ENCODE results near the gene TIGD1. TPM values are rescaled to one million over a fixed set of nuclear protein-coding genes. Genes with fewer than 3 reads are reported as not detected.

The TIGD1 gene
- total RNA-seq, 1 experiment from 2014 or later, result 5.1 TPM

GRCh38 chr2:232526372-232526941 lies 23.9 kb downstream of the TIGD1 start:
- no TSS peak for BruUV-seq (replicated peaks)
- ChIA-PET POLR2A (interaction anchor here (0.6 kb wide), 1 partner anchor 12 kb away, joined by 20 read pairs; no protein-coding TSS in a partner anchor), CTCF (interaction anchor here (0.5 kb wide), 1 partner anchor 773 kb away, joined by 4 read pairs; no protein-coding TSS in a partner anchor)
- TF ChIP-seq POLR2AphosphoS5 (IDR thresholded peaks at IDR 0.05; ENCODE audit: low read depth, low read length) (no peak), SIN3A (IDR thresholded peaks at IDR 0.05; ENCODE audit: borderline replicate concordance, insufficient read depth, low read depth, low read length) (no peak), TCF7L2 (IDR thresholded peaks at IDR 0.05; ENCODE audit: low read depth, low read length) (no peak)
- TF ChIP-seq, protein P1, sequence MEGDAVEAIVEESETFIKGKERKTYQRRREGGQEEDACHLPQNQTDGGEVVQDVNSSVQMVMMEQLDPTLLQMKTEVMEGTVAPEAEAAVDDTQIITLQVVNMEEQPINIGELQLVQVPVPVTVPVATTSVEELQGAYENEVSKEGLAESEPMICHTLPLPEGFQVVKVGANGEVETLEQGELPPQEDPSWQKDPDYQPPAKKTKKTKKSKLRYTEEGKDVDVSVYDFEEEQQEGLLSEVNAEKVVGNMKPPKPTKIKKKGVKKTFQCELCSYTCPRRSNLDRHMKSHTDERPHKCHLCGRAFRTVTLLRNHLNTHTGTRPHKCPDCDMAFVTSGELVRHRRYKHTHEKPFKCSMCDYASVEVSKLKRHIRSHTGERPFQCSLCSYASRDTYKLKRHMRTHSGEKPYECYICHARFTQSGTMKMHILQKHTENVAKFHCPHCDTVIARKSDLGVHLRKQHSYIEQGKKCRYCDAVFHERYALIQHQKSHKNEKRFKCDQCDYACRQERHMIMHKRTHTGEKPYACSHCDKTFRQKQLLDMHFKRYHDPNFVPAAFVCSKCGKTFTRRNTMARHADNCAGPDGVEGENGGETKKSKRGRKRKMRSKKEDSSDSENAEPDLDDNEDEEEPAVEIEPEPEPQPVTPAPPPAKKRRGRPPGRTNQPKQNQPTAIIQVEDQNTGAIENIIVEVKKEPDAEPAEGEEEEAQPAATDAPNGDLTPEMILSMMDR (IDR thresholded peaks at IDR 0.05), result no peak
- TF ChIP-seq, protein P2, sequence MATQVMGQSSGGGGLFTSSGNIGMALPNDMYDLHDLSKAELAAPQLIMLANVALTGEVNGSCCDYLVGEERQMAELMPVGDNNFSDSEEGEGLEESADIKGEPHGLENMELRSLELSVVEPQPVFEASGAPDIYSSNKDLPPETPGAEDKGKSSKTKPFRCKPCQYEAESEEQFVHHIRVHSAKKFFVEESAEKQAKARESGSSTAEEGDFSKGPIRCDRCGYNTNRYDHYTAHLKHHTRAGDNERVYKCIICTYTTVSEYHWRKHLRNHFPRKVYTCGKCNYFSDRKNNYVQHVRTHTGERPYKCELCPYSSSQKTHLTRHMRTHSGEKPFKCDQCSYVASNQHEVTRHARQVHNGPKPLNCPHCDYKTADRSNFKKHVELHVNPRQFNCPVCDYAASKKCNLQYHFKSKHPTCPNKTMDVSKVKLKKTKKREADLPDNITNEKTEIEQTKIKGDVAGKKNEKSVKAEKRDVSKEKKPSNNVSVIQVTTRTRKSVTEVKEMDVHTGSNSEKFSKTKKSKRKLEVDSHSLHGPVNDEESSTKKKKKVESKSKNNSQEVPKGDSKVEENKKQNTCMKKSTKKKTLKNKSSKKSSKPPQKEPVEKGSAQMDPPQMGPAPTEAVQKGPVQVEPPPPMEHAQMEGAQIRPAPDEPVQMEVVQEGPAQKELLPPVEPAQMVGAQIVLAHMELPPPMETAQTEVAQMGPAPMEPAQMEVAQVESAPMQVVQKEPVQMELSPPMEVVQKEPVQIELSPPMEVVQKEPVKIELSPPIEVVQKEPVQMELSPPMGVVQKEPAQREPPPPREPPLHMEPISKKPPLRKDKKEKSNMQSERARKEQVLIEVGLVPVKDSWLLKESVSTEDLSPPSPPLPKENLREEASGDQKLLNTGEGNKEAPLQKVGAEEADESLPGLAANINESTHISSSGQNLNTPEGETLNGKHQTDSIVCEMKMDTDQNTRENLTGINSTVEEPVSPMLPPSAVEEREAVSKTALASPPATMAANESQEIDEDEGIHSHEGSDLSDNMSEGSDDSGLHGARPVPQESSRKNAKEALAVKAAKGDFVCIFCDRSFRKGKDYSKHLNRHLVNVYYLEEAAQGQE (IDR thresholded peaks at IDR 0.05; ENCODE audit: insufficient read depth in 1 of 2, low read depth in 2 of 2, low read length in 1 of 2), result no peak
- in situ Hi-C loops (cut with HindIII; ENCODE audit: low pct_unique_long_range_greater_than_20kb, low sequenced_read_pairs), result no loop called here
- intact Hi-C loops (cut with micrococcal nuclease; ENCODE audit: unreplicated experiment), result loop anchor here (10.0 kb wide), 2 partner anchors 182 to 622 kb away; no protein-coding TSS in a partner anchor
- no peaks in the 10 kb centered on the region for H3K9me3 ChIP-seq (ENCODE audit: control insufficient read depth, insufficient read depth, low read depth, low read length)
- no peak overlapping the region for H3K27ac ChIP-seq (ENCODE audit: low read length)
- DNase-seq (ENCODE audit: low read depth, low spot score) (no peak), ATAC-seq (no peak)
- H3K27me3 ChIP-seq (ENCODE audit: control insufficient read depth, insufficient read depth, low read length), result no peaks in the 10 kb centered on the region
- no peaks in the 10 kb centered on the region for H3K36me3 ChIP-seq (ENCODE audit: control insufficient read depth, insufficient read depth, low read length)
- H3K4me3 ChIP-seq (ENCODE audit: low read depth in 2 of 2, low read length in 2 of 2), result no peak overlapping the region
- peaks cover 6% of the 10 kb centered on the region; the same call in 1 of the 2 replicates for H3K4me1 ChIP-seq (ENCODE audit: control insufficient read depth, insufficient read depth, low read length)

- no peaks in the 10 kb centered on the region for H3K36me3 ChIP-seq (ENCODE audit: control insufficient read depth, insufficient read depth, low read length)
- in situ Hi-C loops (cut with HindIII; ENCODE audit: low pct_unique_long_range_greater_than_20kb, low sequenced_read_pairs), result no loop called here
- H3K27me3 ChIP-seq (ENCODE audit: control insufficient read depth, insufficient read depth, low read length), result no peaks in the 10 kb centered on the region
- no peak within 1 kb of the TSS for H3K4me3 ChIP-seq (ENCODE audit: low read depth in 2 of 2, low read length in 2 of 2)
- TF ChIP-seq TCF7L2 (IDR thresholded peaks at IDR 0.05; ENCODE audit: low read depth, low read length), result no peak
- H3K27ac ChIP-seq (ENCODE audit: low read length), result no peak within 1 kb of the TSS
- intact Hi-C loops (cut with micrococcal nuclease; ENCODE audit: unreplicated experiment), result loop anchor here (10.0 kb wide), 2 partner anchors 181 to 621 kb away; no protein-coding TSS in a partner anchor
- CTCF ChIA-PET, result interaction anchor here (0.5 kb wide), 1 partner anchor 772 kb away, joined by 4 read pairs; no protein-coding TSS in a partner anchor
- no peaks in the 10 kb centered on the region for H3K9me3 ChIP-seq (ENCODE audit: control insufficient read depth, insufficient read depth, low read depth, low read length)
- BruUV-seq (replicated peaks), result no TSS peak
- DNase-seq (ENCODE audit: low read depth, low spot score) (no peak), ATAC-seq (no peak)
- peaks cover 6% of the 10 kb centered on the region; the same call in 1 of the 2 replicates for H3K4me1 ChIP-seq (ENCODE audit: control insufficient read depth, insufficient read depth, low read length)
- POLR2A ChIA-PET, result no interaction called here
Observed at GRCh38 chr2:232525791-232526371, 24.5 kb downstream of the TIGD1 start, which contains the start of gene CHRND. CHRND (plus strand) TSS chr2:232526160; CDS start chr2:232526216, 56 bp downstream.

DNA sequence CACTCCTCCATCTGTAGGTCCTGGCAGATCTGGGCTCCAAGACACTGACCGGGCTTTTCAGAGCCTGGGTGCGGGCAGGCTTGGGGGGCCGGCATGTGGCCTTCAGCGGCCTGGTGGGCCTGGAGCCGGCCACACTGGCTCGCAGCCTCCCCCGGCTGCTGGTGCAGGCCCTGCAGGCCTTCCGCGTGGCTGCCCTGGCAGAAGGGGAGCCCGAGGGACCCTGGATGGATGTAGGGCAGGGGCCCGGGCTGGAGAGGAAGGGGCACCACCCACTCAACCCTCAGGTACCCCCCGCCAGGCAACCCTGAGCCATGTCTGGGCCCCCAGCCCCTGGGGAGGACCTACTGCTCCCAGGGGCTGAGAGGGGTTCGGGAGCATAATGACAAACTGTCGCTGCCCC lies 25.2 kb downstream of the TIGD1 start:
- no TSS peak for BruUV-seq (replicated peaks)
- DNase-seq (ENCODE audit: low read depth, low spot score) (no peak), ATAC-seq (no peak)
- Histone ChIP-seq H3K9me3 (ENCODE audit: control insufficient read depth, insufficient read depth, low read depth, low read length) (no peaks in the 10 kb centered on the region), H3K4me1 (ENCODE audit: control insufficient read depth, insufficient read depth, low read length) (peaks cover 6% of the 10 kb centered on the region; the same call in 1 of the 2 replicates), H3K27ac (ENCODE audit: low read length) (no peak overlapping the region), H3K4me3 (ENCODE audit: low read depth in 2 of 2, low read length in 2 of 2) (no peak overlapping the region), H3K36me3 (ENCODE audit: control insufficient read depth, insufficient read depth, low read length) (no peaks in the 10 kb centered on the region), H3K27me3 (ENCODE audit: control insufficient read depth, insufficient read depth, low read length) (no peaks in the 10 kb centered on the region)
- CTCF ChIA-PET, result no interaction called here
- TF ChIP-seq, protein P1 (IDR thresholded peaks at IDR 0.05), result no peak
- TF ChIP-seq, protein P2 (IDR thresholded peaks at IDR 0.05; ENCODE audit: insufficient read depth in 1 of 2, low read depth in 2 of 2, low read length in 1 of 2), result no peak
- TF ChIP-seq SIN3A (IDR thresholded peaks at IDR 0.05; ENCODE audit: borderline replicate concordance, insufficient read depth, low read depth, low read length), result no peak
- intact Hi-C loops (cut with micrococcal nuclease; ENCODE audit: unreplicated experiment) (loop anchor here (10.0 kb wide), 2 partner anchors 180 to 620 kb away; no protein-coding TSS in a partner anchor), in situ Hi-C loops (cut with HindIII; ENCODE audit: low pct_unique_long_range_greater_than_20kb, low sequenced_read_pairs) (no loop called here)
- POLR2A ChIA-PET, result no interaction called here
